Measurements from ENCODE around the gene MC1R. TPM values are rescaled to one million over a fixed set of nuclear protein-coding genes. Genes with fewer than 3 reads are reported as not detected.

Gene MC1R
- total and polyA plus RNA-seq, 2 of the 8 experiments (the other 6 are each of a cell fraction or from before 2014, with no cell fraction given) = 2.2 to 2.9 TPM

GRCh38 chr16:89873109-89873971 is 45.3 kb upstream of the MC1R start, which contains the start of gene TCF25:
TSS of gene TCF25 (plus strand) at chr16:89873592. CDS start at chr16:89873668, 76 bp downstream.
- H4K5ac ChIP-seq (ENCODE audit: insufficient read length, low read depth, low read length) = peak within 1 kb of the TSS; percentile 90
- peak within 1 kb of the TSS; percentile 81 to 94 (median 92) for H3K9ac ChIP-seq (replicated peaks in 1 of 4; ENCODE audit: extremely low read depth in 1 of 4, low read depth in 3 of 4, low read length in 3 of 4)
- H3K79me1 ChIP-seq (ENCODE audit: low read depth, low read length) = peaks cover 6% of the 10 kb centered on the region
- ChIA-PET POLR2A (ENCODE audit: partially characterized antibody) (interaction anchor here (0.6 to 3.4 kb wide), 21 partner anchors 10 to 187 kb away, joined by 3 to 15 read pairs (median 4); partner anchors contain the start of genes CDK10, FANCA, MC1R and SPIRE2), CTCF (ENCODE audit: partially characterized antibody) (interaction anchor here (0.6 to 1.4 kb wide), 4 partner anchors 9 to 1173 kb away, joined by 3 to 5 read pairs (median 4); no protein-coding TSS in a partner anchor)
- no peak within 1 kb of the TSS for H2BK20ac ChIP-seq (ENCODE audit: low read length)
- peaks cover 9% of the 10 kb centered on the region for H3K23me2 ChIP-seq (ENCODE audit: low read depth, low read length)
- peak within 1 kb of the TSS; percentile 78 for H3K4ac ChIP-seq (replicated peaks; ENCODE audit: insufficient read length, low read depth, low read length)
- H3K27me3 ChIP-seq (replicated peaks in 1 of 4; ENCODE audit: control insufficient read depth in 3 of 4, extremely low read depth in 1 of 4, insufficient read depth in 3 of 4, low read length in 3 of 4) = no peaks in the 10 kb centered on the region
- no peak for FAIRE-seq
- H2AK5ac ChIP-seq (ENCODE audit: low read depth, low read length) = no peak within 1 kb of the TSS
- H4K8ac ChIP-seq (ENCODE audit: extremely low read depth, insufficient read depth, low read length) = peak within 1 kb of the TSS; percentile 99
- H3K56ac ChIP-seq (replicated peaks; ENCODE audit: insufficient read length, low read depth, low read length) = peak within 1 kb of the TSS; percentile 95
- peak; percentile 70 to 89 for DNase-seq (ENCODE audit: low read depth in 1 of 2, low spot score in 2 of 2)
- no peaks in the 10 kb centered on the region for H4K20me1 ChIP-seq (replicated peaks in 1 of 2; ENCODE audit: control insufficient read depth in 1 of 2, insufficient read depth in 2 of 2, low read length in 2 of 2)
- no peak within 1 kb of the TSS for H3K23ac ChIP-seq (ENCODE audit: insufficient read length)
- peaks cover 0 to 29% of the 10 kb centered on the region in 2 experiments; a peak in 3 of 4 replicates for H3K79me2 ChIP-seq (ENCODE audit: control insufficient read depth in 1 of 2, insufficient read depth in 2 of 2, low read length in 2 of 2)
- no peak within 1 kb of the TSS; the same call in 1 of the 2 replicates for H2AFZ ChIP-seq (ENCODE audit: low read length)
- H3K14ac ChIP-seq (ENCODE audit: insufficient read length) = peak within 1 kb of the TSS; percentile 94
- H2BK12ac ChIP-seq (ENCODE audit: low read depth, low read length) = 0 out of 2 replicates have a peak within 1 kb of the TSS, but pooled peaks have one; percentile 39
- 2% methylated on average over 44 of the region's 104 CpGs; no CpG with 5 or more reads in 1 of the 2 experiments for whole genome bisulfite sequencing, 2 experiments (ENCODE audit: extremely low coverage in 1 of 2, insufficient coverage in 1 of 2, insufficient read length in 1 of 2, insufficient replicate concordance in 2 of 2, low coverage in 1 of 2, low lambda C conversion rate in 2 of 2, missing lambda C conversion rate in 1 of 2)
- peak within 1 kb of the TSS; percentile 84 to 97 (median 90) for H3K4me3 ChIP-seq (ENCODE audit: extremely low read depth in 1 of 4, insufficient read depth in 2 of 4, low read depth in 3 of 4, low read length in 4 of 4)
- peak within 1 kb of the TSS; percentile 90; the same call in 1 of the 2 replicates for H2BK5ac ChIP-seq (ENCODE audit: low read depth, low read length)
- peak within 1 kb of the TSS; percentile 93 for H3K27ac ChIP-seq (ENCODE audit: low read depth, low read length)
- peaks cover 0 to 3% of the 10 kb centered on the region in 2 experiments; a peak in 1 of 4 replicates for H3K9me3 ChIP-seq (ENCODE audit: insufficient read depth in 2 of 2, low read depth in 1 of 2, low read length in 1 of 2)
- H2BK120ac ChIP-seq (replicated peaks; ENCODE audit: low read depth, low read length) = no peak within 1 kb of the TSS
- peak within 1 kb of the TSS; percentile 91 for H4K91ac ChIP-seq (replicated peaks; ENCODE audit: insufficient read length, low read length)
- peak within 1 kb of the TSS; percentile 61; the same call in 1 of the 2 replicates for H2BK15ac ChIP-seq (ENCODE audit: low read length)
- H3K18ac ChIP-seq (ENCODE audit: extremely low read depth, low read length) = peak within 1 kb of the TSS; percentile 99
- peaks cover 0 to 9% (median 2%) of the 10 kb centered on the region in 4 experiments; a peak in 4 of 7 replicates for H3K4me1 ChIP-seq (replicated peaks in 1 of 4; ENCODE audit: control insufficient read depth in 3 of 4, insufficient read depth in 4 of 4, low read length in 3 of 4)
- H3K36me3 ChIP-seq (ENCODE audit: control insufficient read depth in 2 of 4, insufficient read depth in 4 of 4, low read length in 3 of 4) = peaks cover 0 to 15% (median 0%) of the 10 kb centered on the region in 4 experiments; a peak in 2 of 8 replicates
- peak within 1 kb of the TSS; percentile 85 to 93 for H3K4me2 ChIP-seq (ENCODE audit: insufficient read depth in 1 of 2, low read depth in 2 of 2, low read length in 2 of 2)
- TF ChIP-seq, protein P1, sequence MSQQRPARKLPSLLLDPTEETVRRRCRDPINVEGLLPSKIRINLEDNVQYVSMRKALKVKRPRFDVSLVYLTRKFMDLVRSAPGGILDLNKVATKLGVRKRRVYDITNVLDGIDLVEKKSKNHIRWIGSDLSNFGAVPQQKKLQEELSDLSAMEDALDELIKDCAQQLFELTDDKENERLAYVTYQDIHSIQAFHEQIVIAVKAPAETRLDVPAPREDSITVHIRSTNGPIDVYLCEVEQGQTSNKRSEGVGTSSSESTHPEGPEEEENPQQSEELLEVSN (IDR thresholded peaks at IDR 0.05) = peak; percentile 92
- TF ChIP-seq CTCF (IDR thresholded peaks at IDR 0.05; ENCODE audit: control extremely low read depth in 1 of 3, insufficient read depth in 1 of 3, low read depth in 1 of 3, low read length in 3 of 3) (no peak), TEAD4 (IDR thresholded peaks at IDR 0.05; ENCODE audit: low read depth, low read length) (no peak), CHD2 (IDR thresholded peaks at IDR 0.05; ENCODE audit: low read length) (no peak), RFX5 (IDR thresholded peaks at IDR 0.05; ENCODE audit: borderline replicate concordance, low read depth, low read length) (no peak), SIRT6 (IDR thresholded peaks at IDR 0.05; ENCODE audit: low read length) (no peak), PHF8 (conservative IDR thresholded peaks at IDR 0.05; ENCODE audit: low read depth, low read length) (peak; percentile 97)
